Karpas-422 (cell line): ENCODE measurements around the gene CD151. TPM values are rescaled to one million over a fixed set of nuclear protein-coding genes. Genes with fewer than 3 reads are reported as not detected.

Experiments used
- DNase-seq: peaks from one replicate; pipeline ENCODE4 v3.0.0-alpha.2; 2015
- H2AFZ ChIP-seq: fragments of 200-600 bp; sonication (generic); 2 replicates; pipeline ENCODE4 v1.6.1; 2014; ENCODE audit warnings: antibody characterized with exemption, low read length, mixed read lengths
- H3K27ac ChIP-seq: fragments of 200-600 bp; sonication (generic); 2 replicates; pipeline ENCODE4 v1.5.1; 2014; ENCODE audit warnings: mild to moderate bottlenecking, low read length, moderate library complexity
- H3K27me3 ChIP-seq: fragments of 200-600 bp; sonication (generic); 2 replicates; pipeline ENCODE4 v1.6.1; 2014; ENCODE audit warnings: low read length, mixed read lengths
- H3K36me3 ChIP-seq: fragments of 200-600 bp; sonication (generic); 2 replicates; pipeline ENCODE4 v1.6.1; 2014; ENCODE audit warnings: low read length, mixed read lengths; ENCODE audit not compliant: insufficient read depth
- H3K4me1 ChIP-seq: fragments of 200-600 bp; sonication (generic); 2 replicates; pipeline ENCODE4 v1.6.1; 2014; ENCODE audit warnings: mild to moderate bottlenecking, low read length, mixed read lengths
- H3K4me2 ChIP-seq: fragments of 200-600 bp; sonication (generic); 2 replicates; pipeline ENCODE4 v1.6.1; 2014; ENCODE audit warnings: low read length, low read depth, mild to moderate bottlenecking; ENCODE audit not compliant: poor library complexity, severe bottlenecking
- H3K4me3 ChIP-seq: fragments of 200-600 bp; sonication (generic); 2 replicates; pipeline ENCODE4 v1.5.1; 2014; ENCODE audit warnings: mild to moderate bottlenecking, antibody characterized with exemption, low read length, mixed read lengths
- H3K79me2 ChIP-seq: fragments of 200-600 bp; sonication (generic); 2 replicates; pipeline ENCODE4 v1.6.1; 2014; ENCODE audit warnings: mild to moderate bottlenecking, low read length, mixed read lengths
- H3K9ac ChIP-seq: fragments of 200-600 bp; sonication (generic); 2 replicates; pipeline ENCODE4 v1.6.0; 2014; ENCODE audit warnings: low read length
- H3K9me2 ChIP-seq: fragments of 200-600 bp; sonication (generic), shearing (Covaris generic); replicated peaks from 2 replicates; pipeline ENCODE4 v1.6.0; 2014; ENCODE audit warnings: mild to moderate bottlenecking, low read length, moderate library complexity; ENCODE audit not compliant: insufficient read depth
- H3K9me3 ChIP-seq: fragments of 300-700, 200-600 bp; sonication (generic); 2 replicates; pipeline ENCODE4 v1.6.1; 2014; ENCODE audit warnings: low read length, mixed read lengths
- H4K20me1 ChIP-seq: fragments of 200-600 bp; sonication (generic); 2 replicates; pipeline ENCODE4 v1.6.1; 2014; ENCODE audit warnings: mild to moderate bottlenecking, antibody characterized with exemption, low read length, low read depth; ENCODE audit not compliant: insufficient read depth
- total RNA-seq: library from RNA; depleted of rRNA; stranded (reverse); fragments of >200 nt; shearing (Covaris generic); gene quantifications from 2 replicates; pipeline ENCODE4 v1.2.3, GENCODE V29; 2014; ENCODE audit warnings: low replicate concordance

CD151 gene
- total RNA-seq, 1 experiment from 2014 or later = 10.5 TPM

DNA sequence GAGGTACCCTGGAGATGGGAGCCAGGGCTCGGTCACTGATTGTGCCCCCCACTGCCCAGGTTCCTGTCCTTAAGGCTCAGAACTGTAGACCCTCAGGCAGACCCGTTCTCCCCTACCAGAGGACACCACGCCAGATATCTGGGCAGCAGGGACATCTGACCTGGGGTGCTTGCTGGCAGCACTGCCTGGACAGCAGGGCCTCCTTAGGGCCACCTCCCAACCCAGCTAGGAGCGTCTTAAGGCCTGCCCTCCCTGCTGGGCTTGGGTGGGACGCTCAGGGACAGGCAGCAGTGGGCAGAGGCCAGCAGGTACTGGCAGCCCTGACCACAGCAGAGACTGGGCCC lies 6.5 kb downstream of the CD151 start:
- H3K4me2 ChIP-seq = no peak overlapping the region
- peaks cover 24% of the 10 kb centered on the region for H3K79me2 ChIP-seq
- peaks cover 26% of the 10 kb centered on the region; the same call in 1 of the 2 replicates for H4K20me1 ChIP-seq
- DNase-seq = no peak
- H3K27ac ChIP-seq = no peak overlapping the region
- H3K9me2 ChIP-seq = no peaks in the 10 kb centered on the region
- H3K4me1 ChIP-seq = peaks cover 23% of the 10 kb centered on the region
- H3K9ac ChIP-seq = no peak overlapping the region
- no peak overlapping the region for H3K4me3 ChIP-seq
- H3K9me3 ChIP-seq = no peaks in the 10 kb centered on the region
- 0 out of 2 replicates have a peak, but pooled peaks cover 3% of the 10 kb centered on the region for H3K36me3 ChIP-seq
- no peaks in the 10 kb centered on the region for H3K27me3 ChIP-seq
- no peak overlapping the region for H2AFZ ChIP-seq

DNA sequence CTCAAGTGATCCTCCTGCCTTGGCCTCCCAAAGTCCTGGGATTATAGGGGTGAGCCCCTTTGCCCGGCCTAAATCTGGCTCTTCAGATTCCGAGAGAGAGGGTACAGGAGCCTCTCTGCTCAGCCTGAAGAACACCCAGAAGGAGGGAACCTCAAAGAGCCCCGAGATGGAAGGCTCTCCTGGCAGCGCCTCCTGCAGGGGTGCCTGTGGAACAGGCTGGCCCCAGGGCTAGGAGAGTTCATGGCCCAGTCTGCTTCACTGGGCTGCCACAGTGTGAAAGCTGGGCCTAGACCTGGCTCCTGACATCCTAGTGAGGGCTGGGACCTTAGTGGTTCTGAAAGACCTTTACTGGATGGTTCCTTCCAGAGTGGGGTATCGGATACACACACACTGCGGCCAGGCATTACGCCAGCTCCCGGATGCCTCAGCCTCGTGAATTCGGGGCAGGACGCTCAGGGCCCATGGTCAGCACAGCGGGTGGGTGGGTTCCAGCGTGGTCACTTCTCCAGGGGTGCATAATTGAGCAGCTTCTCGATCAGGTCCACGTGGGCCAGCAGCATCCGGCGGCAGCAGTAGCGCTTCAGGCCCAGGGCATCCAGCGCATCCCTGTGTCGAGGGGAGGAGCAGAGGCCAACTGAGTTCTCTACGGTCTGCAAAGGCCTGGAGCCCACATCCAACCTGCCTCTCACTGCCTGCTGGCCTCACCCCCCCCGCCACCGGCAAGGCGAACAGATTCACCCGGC lies 7.3 kb downstream of the CD151 start:
- H3K27ac ChIP-seq = no peak overlapping the region
- H2AFZ ChIP-seq = no peak overlapping the region
- DNase-seq = no peak
- H3K27me3 ChIP-seq = no peaks in the 10 kb centered on the region
- H4K20me1 ChIP-seq = peaks cover 19% of the 10 kb centered on the region; the same call in 1 of the 2 replicates
- H3K9ac ChIP-seq = no peak overlapping the region
- H3K36me3 ChIP-seq = 0 out of 2 replicates have a peak, but pooled peaks cover 3% of the 10 kb centered on the region
- peaks cover 24% of the 10 kb centered on the region for H3K79me2 ChIP-seq
- H3K9me3 ChIP-seq = no peaks in the 10 kb centered on the region
- peak overlapping the region; percentile 85 for H3K4me2 ChIP-seq
- peaks cover 24% of the 10 kb centered on the region for H3K4me1 ChIP-seq
- H3K4me3 ChIP-seq = no peak overlapping the region
- no peaks in the 10 kb centered on the region for H3K9me2 ChIP-seq

DNA sequence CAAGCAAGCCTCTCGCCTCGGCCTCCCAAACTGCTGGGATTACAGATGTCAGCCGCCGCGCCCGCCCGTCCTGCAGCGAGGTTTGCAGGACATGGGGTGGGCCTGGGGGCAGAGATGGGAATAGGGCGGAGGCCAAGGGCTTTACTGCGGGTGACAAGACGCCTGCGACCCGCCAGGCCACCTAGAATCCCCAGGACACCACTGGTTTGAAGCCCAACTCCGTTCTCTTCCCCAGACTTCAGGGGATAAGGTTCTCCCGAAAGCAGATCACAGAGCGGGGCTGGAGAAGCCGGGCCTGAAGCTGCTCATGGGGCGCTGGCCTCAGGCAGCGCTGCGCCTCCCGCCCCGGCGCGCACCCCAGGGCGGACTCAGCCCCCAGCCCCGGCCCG lies 9.2 kb downstream of the CD151 start:
- H3K27me3 ChIP-seq = no peaks in the 10 kb centered on the region
- H3K9me3 ChIP-seq = no peaks in the 10 kb centered on the region
- no peaks in the 10 kb centered on the region for H3K9me2 ChIP-seq
- H3K9ac ChIP-seq = peak overlapping the region; percentile 99
- H3K79me2 ChIP-seq = peaks cover 24% of the 10 kb centered on the region
- peak overlapping the region; percentile 99 for H3K4me3 ChIP-seq
- no peak for DNase-seq
- H4K20me1 ChIP-seq = peaks cover 31% of the 10 kb centered on the region; the same call in 1 of the 2 replicates
- H2AFZ ChIP-seq = no peak overlapping the region
- 0 out of 2 replicates have a peak, but pooled peaks cover 3% of the 10 kb centered on the region for H3K36me3 ChIP-seq
- H3K4me2 ChIP-seq = peak overlapping the region; percentile 85
- peak overlapping the region; percentile 65; the same call in 1 of the 2 replicates for H3K27ac ChIP-seq
- H3K4me1 ChIP-seq = peaks cover 24% of the 10 kb centered on the region

DNA sequence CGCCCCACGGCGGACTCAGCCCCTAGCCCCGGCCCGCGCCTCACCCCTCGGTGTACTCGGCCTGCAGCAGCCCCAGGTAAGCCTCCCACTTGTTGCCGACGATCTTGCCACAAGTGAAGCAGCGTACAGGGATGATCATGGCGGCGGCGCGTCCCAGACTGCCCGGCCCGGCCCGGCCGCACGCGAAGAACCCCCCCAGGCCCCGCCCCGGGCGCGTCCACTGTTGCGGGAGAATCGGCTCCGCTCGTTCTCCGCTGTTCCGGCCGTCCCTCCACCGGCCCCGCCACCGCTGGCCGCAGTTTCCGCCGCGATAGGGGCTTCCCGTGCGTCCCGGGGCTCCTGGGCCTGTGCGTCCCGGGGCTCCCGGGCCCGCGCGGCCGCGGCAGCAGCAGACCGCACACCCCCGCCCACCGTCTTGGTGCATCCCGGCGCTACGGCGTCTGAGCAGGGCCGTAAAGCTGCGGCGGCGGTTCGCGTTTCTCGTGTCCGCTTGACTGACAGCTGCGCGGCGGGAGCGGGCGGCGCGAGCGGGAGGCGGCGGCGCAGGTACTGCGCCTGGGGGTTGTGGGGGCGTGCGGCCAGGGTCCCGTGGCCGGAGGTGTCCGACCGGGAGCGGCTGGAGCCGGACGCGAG lies 9.7 kb downstream of the CD151 start, which contains the start of the genes POLR2L and TSPAN4:
POLR2L (minus strand) TSS at position 160 of the 633 bp plus-strand sequence; CDS start at position 139, 21 bp downstream.
TSPAN4 (plus strand) TSS at position 483 of the 633 bp plus-strand sequence. CDS start 7,453 bp downstream, outside the sequence.
- Histone ChIP-seq H2AFZ (peak within 1 kb of the TSS; percentile 87; the same call in 1 of the 2 replicates), H3K9me2 (no peaks in the 10 kb centered on the region), H3K27me3 (no peaks in the 10 kb centered on the region), H3K27ac (peak within 1 kb of the TSS; percentile 65), H3K79me2 (peaks cover 24% of the 10 kb centered on the region), H3K9ac (peak within 1 kb of the TSS; percentile 99), H3K4me1 (peaks cover 24% of the 10 kb centered on the region), H3K4me3 (peak within 1 kb of the TSS; percentile 99), H3K9me3 (no peaks in the 10 kb centered on the region), H3K36me3 (0 out of 2 replicates have a peak, but pooled peaks cover 3% of the 10 kb centered on the region), H3K4me2 (peak within 1 kb of the TSS; percentile 85), H4K20me1 (peaks cover 31% of the 10 kb centered on the region; the same call in 1 of the 2 replicates)
- peak; percentile 96 for DNase-seq

DNA sequence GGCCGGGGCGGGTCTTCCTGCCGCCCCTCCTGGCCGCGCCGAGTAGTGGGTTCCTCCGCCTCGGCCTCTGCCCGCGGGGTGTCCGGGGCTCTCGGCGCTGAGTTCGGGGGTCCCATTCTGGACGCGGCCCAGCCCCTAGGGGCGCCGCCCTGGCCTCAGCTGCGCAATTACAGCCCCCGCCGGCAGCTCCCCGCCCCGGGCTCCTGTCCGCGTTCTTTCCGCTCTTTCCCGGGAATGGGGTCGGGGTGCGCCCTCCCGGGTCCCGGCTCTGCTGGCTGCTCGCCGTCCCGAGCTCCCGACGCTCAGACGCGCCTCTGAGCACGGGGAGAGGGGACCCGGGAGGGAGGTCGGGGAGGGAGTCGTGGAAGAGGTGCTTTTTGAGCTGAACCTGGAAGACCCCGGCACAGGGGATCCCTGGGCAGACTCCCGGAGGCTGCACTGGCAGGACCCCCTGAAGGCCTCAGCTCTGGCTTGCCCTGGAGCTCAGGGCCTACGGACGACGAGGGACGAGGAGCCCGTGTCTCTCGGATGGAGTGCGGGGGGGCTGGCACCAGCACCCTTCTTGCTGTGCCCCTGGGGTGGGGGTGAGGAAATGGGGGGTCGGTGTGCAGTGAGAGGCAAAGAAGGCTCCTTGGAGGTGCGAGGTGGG lies 10.5 kb downstream of the CD151 start:
- Histone ChIP-seq H2AFZ (peak overlapping the region; percentile 87; the same call in 1 of the 2 replicates), H3K4me2 (peak overlapping the region; percentile 85), H3K9me2 (no peaks in the 10 kb centered on the region), H3K4me1 (peaks cover 24% of the 10 kb centered on the region), H3K9ac (peak overlapping the region; percentile 99), H3K36me3 (0 out of 2 replicates have a peak, but pooled peaks cover 3% of the 10 kb centered on the region), H3K9me3 (no peaks in the 10 kb centered on the region), H3K27me3 (no peaks in the 10 kb centered on the region), H3K4me3 (peak overlapping the region; percentile 99), H3K79me2 (peaks cover 24% of the 10 kb centered on the region), H3K27ac (no peak overlapping the region), H4K20me1 (peaks cover 27% of the 10 kb centered on the region; the same call in 1 of the 2 replicates)
- DNase-seq = no peak

DNA sequence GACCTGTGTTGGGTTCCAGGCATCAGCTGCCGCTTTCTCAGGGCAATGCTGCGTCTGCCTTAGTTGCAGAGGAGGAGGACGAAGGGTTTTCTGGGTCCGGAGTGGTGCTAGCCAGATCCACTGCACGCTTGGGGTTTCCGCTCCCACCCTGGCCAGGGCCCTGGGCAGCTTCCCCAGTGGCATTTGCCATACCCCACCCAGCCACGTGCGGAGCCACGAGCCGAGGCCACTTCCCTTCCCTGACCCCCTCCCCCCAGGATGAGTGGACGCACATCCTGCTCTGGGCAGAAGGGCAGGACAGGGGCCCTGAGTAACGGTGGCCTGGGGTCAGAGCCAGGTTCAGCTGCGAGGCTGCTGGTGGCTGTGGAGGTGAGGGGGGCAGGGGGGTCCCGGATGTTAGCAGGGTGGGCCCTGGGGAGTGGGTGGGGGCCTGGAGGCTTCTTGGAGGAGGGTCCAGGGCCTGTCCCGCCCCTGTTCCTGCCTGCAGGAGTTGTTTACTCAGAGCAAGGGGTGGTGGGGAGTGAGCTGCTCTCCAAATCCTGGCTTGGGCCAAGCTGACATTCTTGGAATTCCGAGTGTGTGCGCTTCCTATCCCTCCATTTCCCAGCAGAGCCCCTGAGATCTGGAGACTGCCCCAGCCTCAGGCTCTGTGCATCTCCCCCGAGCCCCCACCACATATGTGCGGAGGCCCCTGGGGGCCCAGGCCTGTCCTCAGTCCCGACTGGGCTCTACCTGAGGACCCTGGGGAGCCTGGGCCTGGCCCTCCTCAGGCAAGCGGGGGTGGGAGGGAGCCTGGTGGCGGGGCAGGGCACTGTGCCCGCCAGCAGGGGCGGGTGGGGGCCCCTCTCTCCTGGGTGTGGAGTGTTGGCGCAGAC lies 11.3 kb downstream of the CD151 start:
- H3K4me3 ChIP-seq = no peak overlapping the region
- peaks cover 31% of the 10 kb centered on the region for H3K4me1 ChIP-seq
- H4K20me1 ChIP-seq = peaks cover 30% of the 10 kb centered on the region; the same call in 1 of the 2 replicates

More for the DNA sequence above, 11.3 kb downstream of the CD151 start:
- no peaks in the 10 kb centered on the region for H3K9me3 ChIP-seq
- DNase-seq = no peak
- H3K9me2 ChIP-seq = no peaks in the 10 kb centered on the region
- H2AFZ ChIP-seq = no peak overlapping the region
- no peak overlapping the region; the same call in 1 of the 2 replicates for H3K9ac ChIP-seq
- no peak overlapping the region for H3K27ac ChIP-seq
- no peaks in the 10 kb centered on the region for H3K27me3 ChIP-seq
- peaks cover 24% of the 10 kb centered on the region for H3K79me2 ChIP-seq
- peak overlapping the region; percentile 85 for H3K4me2 ChIP-seq
- 0 out of 2 replicates have a peak, but pooled peaks cover 3% of the 10 kb centered on the region for H3K36me3 ChIP-seq
